Large intestine (tissue), 1 donor: Measurements from ENCODE around the gene DDX42. TPM values are rescaled to one million over a fixed set of nuclear protein-coding genes. Genes with fewer than 3 reads are reported as not detected.

Source experiments
- polyA plus RNA-seq: library from polyadenylated mRNA; unstranded; fragments of 120-200 nt; gene quantifications from one replicate; pipeline ENCODE4 v1.2.1, GENCODE V29; 2013

The DDX42 gene
- polyA plus RNA-seq, 1 donor: 136 TPM

Other genes starting within 250 kb of the DDX42 start
- 77.5 TPM for gene DCAF7, start 223.7 kb upstream of the DDX42 start, polyA plus RNA-seq
- gene TACO1, start 173.3 kb upstream of the DDX42 start, polyA plus RNA-seq: 20.3 TPM
- 16.5 TPM for gene MAP3K3, start 151.8 kb upstream of the DDX42 start, polyA plus RNA-seq
- gene LIMD2, start 74.0 kb upstream of the DDX42 start, polyA plus RNA-seq: 19.4 TPM
- gene STRADA, start 32.4 kb upstream of the DDX42 start, polyA plus RNA-seq: 43.3 TPM
- gene CCDC47, start 573 bp upstream of the DDX42 start, polyA plus RNA-seq: 104 TPM
- gene PSMC5, start 53.3 kb downstream of the DDX42 start, polyA plus RNA-seq: 106 TPM
- gene FTSJ3, start 53.5 kb downstream of the DDX42 start, polyA plus RNA-seq: 49.6 TPM
- 63.6 TPM for gene SMARCD2, start 68.5 kb downstream of the DDX42 start, polyA plus RNA-seq
- 0.06 TPM for gene CSH2, start 99.5 kb downstream of the DDX42 start, polyA plus RNA-seq
- gene GH2, start 107.8 kb downstream of the DDX42 start, polyA plus RNA-seq: not detected
- gene CSH1, start 122.4 kb downstream of the DDX42 start, polyA plus RNA-seq: 0.30 TPM
- gene CSHL1, start 137.1 kb downstream of the DDX42 start, polyA plus RNA-seq: not detected
- gene GH1, start 144.7 kb downstream of the DDX42 start, polyA plus RNA-seq: not detected
- 1.2 TPM for gene CD79B, start 158.2 kb downstream of the DDX42 start, polyA plus RNA-seq
- 0.22 TPM for gene SCN4A, start 198.7 kb downstream of the DDX42 start, polyA plus RNA-seq
- gene PRR29, start 224.2 kb downstream of the DDX42 start, polyA plus RNA-seq: 1.2 TPM
- 15.1 TPM for gene ICAM2, start 246.5 kb downstream of the DDX42 start, polyA plus RNA-seq